Neutrophil (primary cell): ENCODE results near the gene SESN2.
"Not testable (repeated sequence)": the region's sequence is repeated elsewhere in the genome, so short reads cannot be mapped to it uniquely, and the experiment has no call there.

ENCODE experiments used
- H3K27ac ChIP-seq: fragments of 200-600 bp; sonication (generic); 2 replicates; pipeline ENCODE4 v1.5.1; 2016; ENCODE audit warnings: mild to moderate bottlenecking, moderate library complexity
- H3K27me3 ChIP-seq: fragments of 200-600 bp; sonication (generic); 2 replicates; pipeline ENCODE4 v1.6.0; 2016; ENCODE audit warnings: mild to moderate bottlenecking
- H3K36me3 ChIP-seq: fragments of 200-600 bp; sonication (generic); 2 replicates; pipeline ENCODE4 v1.5.1; 2017
- H3K4me1 ChIP-seq, 2 experiments: fragments of 200-600 bp in 1 of 2; sonication (generic) in 1 of 2; 1 replicate in 1 of 2; 2 replicates in 1 of 2; pipeline versions ENCODE4 v1.5.1 to v1.6.1; 2013 to 2016; ENCODE audit warnings: low read depth in 1 of 2, low read length in 1 of 2, mild to moderate bottlenecking in 1 of 2, moderate library complexity in 1 of 2; ENCODE audit not compliant: control insufficient read depth in 1 of 2, insufficient read depth in 1 of 2
- H3K4me3 ChIP-seq, 2 experiments: fragments of 200-600 bp in 1 of 2; sonication (generic) in 1 of 2; 1 replicate in 1 of 2; 2 replicates in 1 of 2; pipeline ENCODE4 v1.5.1; 2013 to 2016; ENCODE audit warnings: low read depth in 1 of 2, low read length in 1 of 2, mild to moderate bottlenecking in 1 of 2, moderate library complexity in 1 of 2
- H3K9me3 ChIP-seq: fragments of 200-600 bp; sonication (generic); 2 replicates; pipeline ENCODE4 v1.5.1; 2016
- TF ChIP-seq, protein P1 (sequence below): fragments of 200-600 bp; sonication (generic); IDR thresholded peaks from 2 replicates; pipeline ENCODE4 v1.5.1; 2016; ENCODE audit warnings: antibody characterized with exemption

SESN2 gene

DNA sequence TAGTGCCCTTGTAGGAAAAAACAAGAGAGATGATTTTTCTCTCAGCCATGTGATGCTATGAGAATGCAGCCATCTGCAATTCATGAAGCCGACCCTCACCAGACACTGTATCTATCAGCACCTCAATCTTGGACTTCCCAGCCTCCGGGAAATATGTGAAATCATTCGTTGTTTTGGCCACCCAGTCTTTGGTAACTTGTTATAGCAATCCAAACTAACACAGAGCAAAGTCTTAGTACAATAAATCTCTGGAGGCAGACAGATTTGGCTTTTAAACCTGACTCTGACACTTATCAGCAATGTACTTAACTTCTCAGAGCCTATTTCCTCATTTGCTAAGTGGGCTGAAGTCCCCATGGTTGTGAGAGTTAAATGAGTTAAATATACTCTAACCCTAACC is 64.4 kb downstream of the SESN2 start:
- no peaks in the 10 kb centered on the region for H3K36me3 ChIP-seq
- H3K4me1 ChIP-seq = peaks cover 35 to 43% of the 10 kb centered on the region in 2 experiments
- H3K4me3 ChIP-seq = no peak overlapping the region
- peak overlapping the region; percentile 15 for H3K27ac ChIP-seq
- no peaks in the 10 kb centered on the region for H3K27me3 ChIP-seq
- H3K9me3 ChIP-seq = no peaks in the 10 kb centered on the region
- TF ChIP-seq, protein P1, sequence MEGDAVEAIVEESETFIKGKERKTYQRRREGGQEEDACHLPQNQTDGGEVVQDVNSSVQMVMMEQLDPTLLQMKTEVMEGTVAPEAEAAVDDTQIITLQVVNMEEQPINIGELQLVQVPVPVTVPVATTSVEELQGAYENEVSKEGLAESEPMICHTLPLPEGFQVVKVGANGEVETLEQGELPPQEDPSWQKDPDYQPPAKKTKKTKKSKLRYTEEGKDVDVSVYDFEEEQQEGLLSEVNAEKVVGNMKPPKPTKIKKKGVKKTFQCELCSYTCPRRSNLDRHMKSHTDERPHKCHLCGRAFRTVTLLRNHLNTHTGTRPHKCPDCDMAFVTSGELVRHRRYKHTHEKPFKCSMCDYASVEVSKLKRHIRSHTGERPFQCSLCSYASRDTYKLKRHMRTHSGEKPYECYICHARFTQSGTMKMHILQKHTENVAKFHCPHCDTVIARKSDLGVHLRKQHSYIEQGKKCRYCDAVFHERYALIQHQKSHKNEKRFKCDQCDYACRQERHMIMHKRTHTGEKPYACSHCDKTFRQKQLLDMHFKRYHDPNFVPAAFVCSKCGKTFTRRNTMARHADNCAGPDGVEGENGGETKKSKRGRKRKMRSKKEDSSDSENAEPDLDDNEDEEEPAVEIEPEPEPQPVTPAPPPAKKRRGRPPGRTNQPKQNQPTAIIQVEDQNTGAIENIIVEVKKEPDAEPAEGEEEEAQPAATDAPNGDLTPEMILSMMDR = no peak

DNA sequence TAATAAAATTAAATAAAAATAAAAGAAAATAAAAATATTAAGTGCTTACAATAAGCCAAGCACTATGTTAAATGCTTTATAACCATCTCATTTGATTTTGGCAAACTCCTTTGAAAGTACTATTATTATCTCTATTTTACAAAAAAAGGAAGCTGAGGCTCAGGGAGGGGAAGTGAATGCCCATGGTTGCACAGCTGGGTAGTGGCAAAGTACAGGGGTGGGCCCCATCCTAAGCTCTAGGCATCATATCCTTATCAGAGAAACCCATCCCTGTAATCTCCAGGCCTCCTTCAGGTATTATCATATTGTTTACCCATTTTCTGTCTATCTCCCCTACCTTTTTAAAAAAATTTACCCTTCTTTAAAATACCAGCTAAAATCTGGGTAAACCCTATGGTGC is 67.2 kb downstream of the SESN2 start:
- Histone ChIP-seq H3K4me3 (no peak overlapping the region), H3K27ac (peak overlapping the region; percentile 96), H3K9me3 (no peaks in the 10 kb centered on the region), H3K4me1 (peaks cover 38 to 45% of the 10 kb centered on the region in 2 experiments), H3K36me3 (peaks cover 9% of the 10 kb centered on the region), H3K27me3 (no peaks in the 10 kb centered on the region)
- TF ChIP-seq, protein P1 = no peak

DNA sequence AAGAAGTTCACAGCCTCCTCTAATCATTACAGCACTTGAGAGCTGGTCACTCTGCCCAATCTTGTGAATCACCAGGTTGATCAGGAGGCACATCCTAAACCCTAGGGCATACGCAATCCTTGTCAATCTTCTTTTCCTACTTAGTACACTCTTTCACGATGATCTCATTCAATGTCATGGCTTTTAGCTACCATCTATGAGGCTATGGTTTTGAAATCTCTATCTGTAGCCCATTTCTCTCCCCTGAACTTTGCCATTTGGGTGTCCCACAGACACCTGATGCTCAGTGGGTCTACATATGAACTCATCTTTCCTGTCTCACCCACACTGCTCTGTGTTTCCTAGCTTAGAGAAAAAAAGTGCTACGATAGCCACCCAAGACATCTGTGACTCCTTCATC is 67.7 kb downstream of the SESN2 start:
- H3K4me1 ChIP-seq = peaks cover 38 to 44% of the 10 kb centered on the region in 2 experiments
- no peaks in the 10 kb centered on the region for H3K9me3 ChIP-seq
- H3K27me3 ChIP-seq = no peaks in the 10 kb centered on the region
- peak overlapping the region; percentile 96 for H3K27ac ChIP-seq
- peaks cover 14% of the 10 kb centered on the region for H3K36me3 ChIP-seq
- H3K4me3 ChIP-seq = no peak overlapping the region
- TF ChIP-seq, protein P1 = no peak

DNA sequence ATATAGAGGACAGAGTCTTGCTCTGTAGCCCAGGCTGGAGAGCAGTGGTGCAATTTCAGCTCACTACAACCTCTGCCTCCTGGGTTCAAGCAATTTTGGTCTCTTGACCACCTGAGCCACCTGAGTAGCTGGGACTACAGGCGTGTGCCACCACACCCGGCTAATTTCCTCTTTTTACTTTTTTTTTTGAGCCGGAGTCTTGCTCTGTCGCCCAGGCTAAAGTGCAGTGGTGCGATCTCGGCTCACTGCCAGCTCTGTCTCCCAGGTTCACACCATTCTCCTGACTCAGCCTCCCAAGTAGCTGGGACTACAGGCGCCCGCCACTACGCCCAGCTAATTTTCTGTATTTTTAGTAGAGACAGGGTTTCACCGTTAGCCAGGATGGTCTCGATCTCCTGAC is 68.1 kb downstream of the SESN2 start:
- not testable (repeated sequence) for H3K27me3 ChIP-seq, H3K9me3 ChIP-seq, H3K4me3 ChIP-seq
- Histone ChIP-seq H3K4me1 (peaks cover 38 to 44% of the 10 kb centered on the region in 2 experiments), H3K36me3 (peaks cover 19% of the 10 kb centered on the region), H3K27ac (peak overlapping the region; percentile 96)

DNA sequence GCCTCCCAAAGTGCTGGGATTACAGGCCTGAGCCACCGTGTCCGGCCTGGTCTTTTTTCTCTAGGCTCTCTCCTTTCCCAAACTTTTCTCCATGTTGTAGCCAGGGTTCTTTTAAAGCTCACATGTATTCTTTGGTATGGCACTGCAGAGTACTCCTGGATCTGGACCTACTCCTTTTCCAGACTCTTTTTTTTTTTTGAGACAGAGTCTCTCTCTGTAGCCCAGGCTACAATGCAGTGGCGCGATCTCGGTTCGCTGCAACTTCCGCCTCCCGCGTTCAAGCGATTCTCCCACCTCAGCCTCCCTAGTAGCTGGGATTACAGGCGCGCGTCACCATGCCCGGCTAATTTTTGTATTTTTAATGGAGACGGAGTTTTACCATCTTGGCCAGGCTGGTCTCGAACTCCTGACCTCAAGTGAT is 68.9 kb downstream of the SESN2 start:
- Histone ChIP-seq H3K4me3 (peak overlapping the region; percentile 68 to 77), H3K27me3 (no peaks in the 10 kb centered on the region), H3K4me1 (peaks cover 38 to 44% of the 10 kb centered on the region in 2 experiments), H3K36me3 (peaks cover 27% of the 10 kb centered on the region), H3K9me3 (no peaks in the 10 kb centered on the region), H3K27ac (peak overlapping the region; percentile 96)
- TF ChIP-seq, protein P1 = no peak

DNA sequence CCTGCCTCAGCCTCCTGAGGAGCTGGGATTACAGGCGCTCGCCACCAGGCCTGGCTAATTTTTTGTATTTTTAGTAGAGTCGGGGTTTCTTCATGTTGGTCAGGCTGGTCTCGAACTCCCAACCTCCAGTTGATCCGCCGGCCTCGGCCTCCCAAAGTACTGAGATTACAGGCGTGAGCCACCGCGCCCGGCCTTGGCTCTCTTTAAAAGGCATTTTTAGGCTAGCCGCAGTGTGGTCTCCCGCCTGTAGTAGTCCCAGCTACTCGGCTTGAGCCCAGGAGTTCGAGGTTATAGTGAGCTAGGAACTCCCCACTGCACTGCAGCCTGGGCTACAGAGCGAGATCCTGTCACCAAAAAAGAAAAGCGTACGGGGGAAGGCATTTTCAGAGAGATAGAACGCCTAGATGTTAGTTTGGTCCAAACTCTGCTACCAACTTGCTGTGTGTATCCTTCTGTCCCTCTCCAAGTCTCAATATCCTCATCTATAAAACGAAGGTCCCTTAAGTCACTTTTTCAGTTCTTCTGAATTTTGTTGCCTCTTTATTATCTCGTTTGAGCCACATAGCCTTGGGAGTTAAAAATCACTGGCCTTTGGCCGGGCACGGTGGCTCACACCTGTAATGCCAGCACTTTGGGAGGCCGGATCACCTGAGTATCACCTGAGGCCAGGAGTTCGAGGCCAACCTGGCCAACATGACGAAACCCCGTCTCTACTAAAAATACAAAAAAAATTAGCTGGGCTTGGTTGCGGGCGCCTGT is 70.3 kb downstream of the SESN2 start:
- TF ChIP-seq, protein P1 = no peak
- H3K4me3 ChIP-seq = peak overlapping the region; percentile 68 to 77
- no peaks in the 10 kb centered on the region for H3K9me3 ChIP-seq
- peak overlapping the region; percentile 96 for H3K27ac ChIP-seq
- H3K27me3 ChIP-seq = no peaks in the 10 kb centered on the region
- H3K36me3 ChIP-seq = peaks cover 40% of the 10 kb centered on the region
- H3K4me1 ChIP-seq = peaks cover 38 to 44% of the 10 kb centered on the region in 2 experiments
